ENCODE results near the gene CNTF.

CNTF gene

DNA sequence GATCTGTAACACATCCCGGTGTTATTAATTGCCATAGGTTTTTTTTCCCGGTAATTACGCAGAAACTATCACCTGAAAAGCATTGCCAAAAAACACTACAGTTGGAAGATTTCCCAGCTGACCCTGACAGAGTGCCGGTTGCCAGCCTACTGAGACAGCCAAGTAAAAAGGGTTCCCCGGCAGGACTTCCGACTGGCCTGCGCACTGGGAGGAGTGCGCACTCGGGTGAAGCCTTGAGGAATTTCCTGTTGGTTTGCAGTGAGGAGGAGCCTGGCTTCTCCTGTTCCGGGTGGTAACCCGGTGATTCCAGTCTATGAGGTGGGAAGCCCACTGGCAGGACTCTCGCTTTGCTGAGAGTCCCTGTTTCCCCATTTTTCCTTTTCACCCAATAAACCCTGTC, 52.1 kb downstream of the CNTF start:
- TF ChIP-seq, protein P1, sequence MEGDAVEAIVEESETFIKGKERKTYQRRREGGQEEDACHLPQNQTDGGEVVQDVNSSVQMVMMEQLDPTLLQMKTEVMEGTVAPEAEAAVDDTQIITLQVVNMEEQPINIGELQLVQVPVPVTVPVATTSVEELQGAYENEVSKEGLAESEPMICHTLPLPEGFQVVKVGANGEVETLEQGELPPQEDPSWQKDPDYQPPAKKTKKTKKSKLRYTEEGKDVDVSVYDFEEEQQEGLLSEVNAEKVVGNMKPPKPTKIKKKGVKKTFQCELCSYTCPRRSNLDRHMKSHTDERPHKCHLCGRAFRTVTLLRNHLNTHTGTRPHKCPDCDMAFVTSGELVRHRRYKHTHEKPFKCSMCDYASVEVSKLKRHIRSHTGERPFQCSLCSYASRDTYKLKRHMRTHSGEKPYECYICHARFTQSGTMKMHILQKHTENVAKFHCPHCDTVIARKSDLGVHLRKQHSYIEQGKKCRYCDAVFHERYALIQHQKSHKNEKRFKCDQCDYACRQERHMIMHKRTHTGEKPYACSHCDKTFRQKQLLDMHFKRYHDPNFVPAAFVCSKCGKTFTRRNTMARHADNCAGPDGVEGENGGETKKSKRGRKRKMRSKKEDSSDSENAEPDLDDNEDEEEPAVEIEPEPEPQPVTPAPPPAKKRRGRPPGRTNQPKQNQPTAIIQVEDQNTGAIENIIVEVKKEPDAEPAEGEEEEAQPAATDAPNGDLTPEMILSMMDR (conservative IDR thresholded peaks at IDR 0.05; ENCODE audit: low read depth), result no peak
- POLR2A ChIA-PET (ENCODE audit: low non-redundant PET), result no interaction called here
- CTCF ChIA-PET, result no interaction called here
- H3K27ac ChIP-seq, result no peak overlapping the region
- DNase-seq (ENCODE audit: low spot score), result no peak
